H9 (cell line): ENCODE measurements around the gene GPC3. TPM values are rescaled to one million over a fixed set of nuclear protein-coding genes. Genes with fewer than 3 reads are reported as not detected.

Experiments used
- DNase-seq: peaks from one replicate; pipeline ENCODE4 v3.0.0-alpha.2; 2017
- H2AFZ ChIP-seq: one replicate; pipeline ENCODE4 v1.6.1; 2013; ENCODE audit warnings: mild to moderate bottlenecking, low read length, control low read depth, moderate library complexity
- H2AK5ac ChIP-seq: 2 replicates; pipeline ENCODE4 v1.6.1; 2013; ENCODE audit warnings: low read length, control low read depth, mixed read lengths; ENCODE audit not compliant: insufficient read length
- H2BK120ac ChIP-seq: one replicate; pipeline ENCODE4 v1.6.1; 2013; ENCODE audit warnings: low read depth, mild to moderate bottlenecking, low read length, control low read depth, inconsistent platforms; ENCODE audit not compliant: poor library complexity, severe bottlenecking
- H2BK12ac ChIP-seq: 2 replicates; pipeline ENCODE4 v1.6.1; 2013; ENCODE audit warnings: low read length, control low read depth, mixed read lengths, low read depth; ENCODE audit not compliant: insufficient read length
- H2BK15ac ChIP-seq: 2 replicates; pipeline ENCODE4 v1.6.1; 2013; ENCODE audit warnings: low read depth, low read length, control low read depth
- H2BK20ac ChIP-seq: one replicate; pipeline ENCODE4 v1.6.1; 2013; ENCODE audit warnings: low read depth, mild to moderate bottlenecking, low read length, control low read depth, inconsistent platforms; ENCODE audit not compliant: poor library complexity, severe bottlenecking
- H2BK5ac ChIP-seq: 2 replicates; pipeline ENCODE4 v1.6.1; 2013; ENCODE audit warnings: low read length, control low read depth, mixed read lengths; ENCODE audit not compliant: insufficient read length
- H3K14ac ChIP-seq: 2 replicates; pipeline ENCODE4 v1.6.1; 2013; ENCODE audit warnings: low read length, control low read depth; ENCODE audit not compliant: insufficient read depth
- H3K18ac ChIP-seq: 2 replicates; pipeline ENCODE4 v1.6.1; 2013; ENCODE audit warnings: low read depth, mild to moderate bottlenecking, mixed read lengths, low read length, control low read depth; ENCODE audit not compliant: insufficient read length
- H3K23ac ChIP-seq: 2 replicates; pipeline ENCODE4 v1.6.1; 2013; ENCODE audit warnings: low read length, control low read depth, mixed read lengths, low read depth; ENCODE audit not compliant: insufficient read length
- H3K23me2 ChIP-seq: 2 replicates; pipeline ENCODE4 v1.6.1; 2013; ENCODE audit warnings: low read depth, mild to moderate bottlenecking, mixed read lengths, low read length, control low read depth; ENCODE audit not compliant: insufficient read length, poor library complexity, severe bottlenecking
- H3K27ac ChIP-seq: 2 replicates; pipeline ENCODE4 v1.5.1; 2013; ENCODE audit warnings: low read length, control low read depth, mixed read lengths, low read depth; ENCODE audit not compliant: insufficient read length
- H3K27me3 ChIP-seq: 2 replicates; pipeline ENCODE4 v1.6.1; 2013; ENCODE audit warnings: low read length, control low read depth, inconsistent platforms; ENCODE audit not compliant: insufficient read depth
- H3K4ac ChIP-seq: 2 replicates; pipeline ENCODE4 v1.6.1; 2013; ENCODE audit warnings: low read depth, mild to moderate bottlenecking, control low read depth, inconsistent platforms, low read length, moderate library complexity
- H3K4me1 ChIP-seq: 2 replicates; pipeline ENCODE4 v1.6.1; 2013; ENCODE audit warnings: low read length, control low read depth, inconsistent platforms; ENCODE audit not compliant: insufficient read depth
- H3K4me2 ChIP-seq: 2 replicates; pipeline ENCODE4 v1.6.1; 2013; ENCODE audit warnings: low read length, control low read depth, mixed read lengths; ENCODE audit not compliant: insufficient read length, insufficient read depth
- H3K56ac ChIP-seq: 2 replicates; pipeline ENCODE4 v1.6.1; 2013; ENCODE audit warnings: low read depth, mild to moderate bottlenecking, mixed read lengths, low read length, control low read depth; ENCODE audit not compliant: insufficient read length
- H3K79me1 ChIP-seq: 2 replicates; pipeline ENCODE4 v1.6.1; 2013; ENCODE audit warnings: low read depth, mild to moderate bottlenecking, moderate library complexity, low read length, control low read depth, inconsistent platforms; ENCODE audit not compliant: insufficient read depth, poor library complexity, severe bottlenecking
- H3K79me2 ChIP-seq: 2 replicates; pipeline ENCODE4 v1.6.1; 2013; ENCODE audit warnings: low read length, control low read depth, inconsistent platforms; ENCODE audit not compliant: insufficient read depth
- H3K9ac ChIP-seq: 2 replicates; pipeline ENCODE4 v1.6.1; 2013; ENCODE audit warnings: low read length, control low read depth, mixed read lengths; ENCODE audit not compliant: insufficient read length; ENCODE audit errors: extremely low read depth
- H3K9me3 ChIP-seq: one replicate; pipeline ENCODE4 v1.6.1; 2013; ENCODE audit warnings: low read depth, low read length, inconsistent platforms; ENCODE audit not compliant: control insufficient read depth
- H3T11ph ChIP-seq: one replicate; pipeline ENCODE4 v1.6.1; 2013; ENCODE audit warnings: mild to moderate bottlenecking, low read length, control low read depth, inconsistent platforms
- H4K20me1 ChIP-seq: one replicate; pipeline ENCODE4 v1.6.1; 2013; ENCODE audit not compliant: control insufficient read depth, insufficient read length, insufficient read depth
- H4K5ac ChIP-seq: 2 replicates; pipeline ENCODE4 v1.6.1; 2013; ENCODE audit warnings: low read depth, mild to moderate bottlenecking, mixed read lengths, low read length, control low read depth; ENCODE audit not compliant: insufficient read length
- H4K8ac ChIP-seq: replicated peaks from 2 replicates; pipeline ENCODE4 v1.6.1; 2013; ENCODE audit warnings: low read length, control low read depth, mixed read lengths, low read depth; ENCODE audit not compliant: insufficient read length
- H4K91ac ChIP-seq: 2 replicates; pipeline ENCODE4 v1.6.1; 2013; ENCODE audit warnings: low read depth, mild to moderate bottlenecking, moderate library complexity, mixed read lengths, low read length, control low read depth; ENCODE audit not compliant: insufficient read length
- H3K27ac Mint-ChIP-seq, 3 experiments: 2 replicates in 2 of 3; 3 replicates in 1 of 3; pipeline ENCODE4 v1.8.0; 2020 to 2021; ENCODE audit warnings: mixed read lengths in 3 of 3, mild to moderate bottlenecking in 1 of 3, moderate library complexity in 1 of 3
- H3K27me3 Mint-ChIP-seq: 2 replicates; pipeline ENCODE4 v1.8.0; 2021; ENCODE audit warnings: low read depth, mild to moderate bottlenecking, moderate library complexity, mixed read lengths
- H3K36me3 Mint-ChIP-seq, 3 experiments: 2 replicates in 2 of 3; 3 replicates in 1 of 3; pipeline ENCODE4 v1.8.0; 2020 to 2021; ENCODE audit warnings: low read depth in 3 of 3, mixed read lengths in 3 of 3; ENCODE audit not compliant: insufficient read depth in 1 of 3
- H3K4me1 Mint-ChIP-seq, 2 experiments: 2 replicates each; pipeline ENCODE4 v1.8.0; 2020; ENCODE audit warnings: mixed read lengths in 2 of 2
- H3K4me3 Mint-ChIP-seq, 2 experiments: 2 replicates in 1 of 2; 3 replicates in 1 of 2; pipeline ENCODE4 v1.8.0; 2020 to 2021; ENCODE audit warnings: mild to moderate bottlenecking in 2 of 2, mixed read lengths in 2 of 2, moderate library complexity in 1 of 2
- H3K9me3 Mint-ChIP-seq, 2 experiments: 2 replicates in 1 of 2; 3 replicates in 1 of 2; pipeline ENCODE4 v1.8.0; 2020; ENCODE audit warnings: mild to moderate bottlenecking in 2 of 2, mixed read lengths in 2 of 2, moderate library complexity in 1 of 2
- WGBS: extraction: QIAGEN DNeasy Blood & Tissue Kit; methylation state at CpG from one replicate; pipeline ENCODE4 v1.1.7; 2013; ENCODE audit warnings: missing lambda C conversion rate, low lambda C conversion rate, mixed read lengths; ENCODE audit not compliant: insufficient read length; ENCODE audit errors: extremely low coverage; 5-methylcytosine and 5-hydroxymethylcytosine counted together
- total RNA-seq: library from RNA; stranded (reverse); gene quantifications from 2 replicates; pipeline ENCODE4 v1.2.1, GENCODE V29; 2021
- TF ChIP-seq, protein P1 (sequence below): fragments of 200-600 bp; sonication (generic); conservative IDR thresholded peaks from 3 replicates; pipeline ENCODE4 v1.8.0; 2021; ENCODE audit warnings: antibody characterized with exemption, mild to moderate bottlenecking

GPC3 gene
- total RNA-seq, 1 experiment from 2014 or later, result 108 TPM

DNA sequence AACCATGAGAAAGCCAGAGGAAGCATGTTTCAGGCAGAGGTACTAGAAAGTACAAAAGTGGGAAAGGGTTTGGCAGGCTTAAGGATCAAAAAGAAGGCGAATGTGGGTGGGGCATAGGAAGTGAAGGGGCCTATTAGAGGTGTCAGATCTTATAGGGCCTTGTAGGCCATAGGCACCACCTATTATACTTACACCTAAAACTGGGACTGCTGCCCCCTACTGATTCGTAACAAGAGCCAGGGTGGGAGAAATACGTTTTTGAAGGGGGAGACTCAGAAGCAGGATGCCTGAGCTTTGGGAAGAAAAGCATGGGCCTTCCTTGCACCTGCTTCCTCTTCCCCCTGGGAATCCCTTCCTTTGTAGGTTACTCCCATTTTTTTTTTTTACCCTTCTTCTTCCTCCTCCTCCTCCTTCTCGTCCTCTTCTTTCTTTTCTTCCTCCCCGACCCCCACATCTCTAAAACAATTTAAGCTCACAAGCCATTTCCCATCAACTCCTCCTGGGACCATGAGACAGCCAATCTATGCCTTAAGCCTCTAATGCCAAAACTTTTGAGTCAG is 40.7 kb upstream of the GPC3 start:
- Histone ChIP-seq H3K14ac (no peak overlapping the region), H3K79me1 (no peaks in the 10 kb centered on the region), H3K4me2 (peak overlapping the region; percentile 63), H2BK120ac (no peak overlapping the region), H3K27ac (no peak overlapping the region), H3K9ac (no peak overlapping the region), H3K4ac (no peak overlapping the region), H4K5ac (no peak overlapping the region), H4K20me1 (no peaks in the 10 kb centered on the region), H3K23ac (no peak overlapping the region), H4K91ac (no peak overlapping the region), H3T11ph (no peak overlapping the region), H3K23me2 (no peaks in the 10 kb centered on the region), H2AK5ac (no peak overlapping the region), H2BK20ac (no peak overlapping the region), H3K56ac (no peak overlapping the region), H2BK15ac (no peak overlapping the region), H3K79me2 (no peaks in the 10 kb centered on the region), H4K8ac (no peak overlapping the region), H2BK5ac (no peak overlapping the region), H3K18ac (no peak overlapping the region), H3K9me3 (no peaks in the 10 kb centered on the region), H3K27me3 (no peaks in the 10 kb centered on the region), H2AFZ (no peak overlapping the region), H2BK12ac (no peak overlapping the region), H3K4me1 (no peaks in the 10 kb centered on the region)
- TF ChIP-seq, protein P1, sequence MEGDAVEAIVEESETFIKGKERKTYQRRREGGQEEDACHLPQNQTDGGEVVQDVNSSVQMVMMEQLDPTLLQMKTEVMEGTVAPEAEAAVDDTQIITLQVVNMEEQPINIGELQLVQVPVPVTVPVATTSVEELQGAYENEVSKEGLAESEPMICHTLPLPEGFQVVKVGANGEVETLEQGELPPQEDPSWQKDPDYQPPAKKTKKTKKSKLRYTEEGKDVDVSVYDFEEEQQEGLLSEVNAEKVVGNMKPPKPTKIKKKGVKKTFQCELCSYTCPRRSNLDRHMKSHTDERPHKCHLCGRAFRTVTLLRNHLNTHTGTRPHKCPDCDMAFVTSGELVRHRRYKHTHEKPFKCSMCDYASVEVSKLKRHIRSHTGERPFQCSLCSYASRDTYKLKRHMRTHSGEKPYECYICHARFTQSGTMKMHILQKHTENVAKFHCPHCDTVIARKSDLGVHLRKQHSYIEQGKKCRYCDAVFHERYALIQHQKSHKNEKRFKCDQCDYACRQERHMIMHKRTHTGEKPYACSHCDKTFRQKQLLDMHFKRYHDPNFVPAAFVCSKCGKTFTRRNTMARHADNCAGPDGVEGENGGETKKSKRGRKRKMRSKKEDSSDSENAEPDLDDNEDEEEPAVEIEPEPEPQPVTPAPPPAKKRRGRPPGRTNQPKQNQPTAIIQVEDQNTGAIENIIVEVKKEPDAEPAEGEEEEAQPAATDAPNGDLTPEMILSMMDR, result peak; percentile 62; the same call in 2 of the 3 replicates
- Mint-ChIP-seq H3K9me3 (no peaks in the 10 kb centered on the region; a peak in 1 of 5 replicates), H3K36me3 (no peaks in the 10 kb centered on the region), H3K4me1 (peaks cover 11 to 17% of the 10 kb centered on the region in 2 experiments), H3K27ac (peak overlapping the region in 1 of 3 experiments; percentile 66; a peak in 1 of 7 replicates), H3K4me3 (peak overlapping the region; percentile 55 to 66; a peak in 4 of 5 replicates), H3K27me3 (peaks cover 2% of the 10 kb centered on the region; the same call in 1 of the 2 replicates)
- WGBS, result 100% methylated on average over 2 of the region's 5 CpGs
- peak; percentile 41 for DNase-seq
